ENCODE results near the gene FAM76A. TPM values are rescaled to one million over a fixed set of nuclear protein-coding genes. Genes with fewer than 3 reads are reported as not detected.
"Not testable (repeated sequence)": the region's sequence is repeated elsewhere in the genome, so short reads cannot be mapped to it uniquely, and the experiment has no call there.

The FAM76A gene
- total RNA-seq, 1 donor from 2014 or later, result 18.0 TPM

DNA sequence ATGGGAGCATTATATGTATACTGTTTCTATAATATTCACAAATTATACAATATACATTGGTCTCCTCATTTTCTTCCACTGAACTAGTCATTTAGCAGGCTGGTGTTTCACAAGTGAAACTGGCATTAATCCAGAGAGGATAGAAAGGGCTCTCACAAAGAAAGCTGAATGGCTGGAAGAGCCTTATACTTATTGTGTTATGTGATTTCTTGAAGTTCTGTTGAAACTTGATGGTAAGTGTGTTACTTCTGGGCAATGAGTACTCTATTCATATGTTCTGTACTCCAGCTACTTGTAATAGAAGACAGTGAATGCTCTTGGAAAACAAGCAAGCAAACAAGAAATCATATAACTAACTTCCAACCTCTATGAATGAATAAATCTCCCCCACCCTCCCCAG lies 62.1 kb downstream of the FAM76A start:
- no peaks in the 10 kb centered on the region for H3K9me3 ChIP-seq
- H3K36me3 ChIP-seq, result peaks cover 29% of the 10 kb centered on the region
- H3K27ac ChIP-seq, result peak overlapping the region; percentile 79
- DNase-seq, result no peak
- intact Hi-C loops (cut with DNase I), result no loop called here
- H3K4me3 ChIP-seq, result no peak overlapping the region
- H3K4me1 ChIP-seq, result peaks cover 87% of the 10 kb centered on the region
- peak; percentile 9 to 46 for ATAC-seq
- TF ChIP-seq, protein P1, sequence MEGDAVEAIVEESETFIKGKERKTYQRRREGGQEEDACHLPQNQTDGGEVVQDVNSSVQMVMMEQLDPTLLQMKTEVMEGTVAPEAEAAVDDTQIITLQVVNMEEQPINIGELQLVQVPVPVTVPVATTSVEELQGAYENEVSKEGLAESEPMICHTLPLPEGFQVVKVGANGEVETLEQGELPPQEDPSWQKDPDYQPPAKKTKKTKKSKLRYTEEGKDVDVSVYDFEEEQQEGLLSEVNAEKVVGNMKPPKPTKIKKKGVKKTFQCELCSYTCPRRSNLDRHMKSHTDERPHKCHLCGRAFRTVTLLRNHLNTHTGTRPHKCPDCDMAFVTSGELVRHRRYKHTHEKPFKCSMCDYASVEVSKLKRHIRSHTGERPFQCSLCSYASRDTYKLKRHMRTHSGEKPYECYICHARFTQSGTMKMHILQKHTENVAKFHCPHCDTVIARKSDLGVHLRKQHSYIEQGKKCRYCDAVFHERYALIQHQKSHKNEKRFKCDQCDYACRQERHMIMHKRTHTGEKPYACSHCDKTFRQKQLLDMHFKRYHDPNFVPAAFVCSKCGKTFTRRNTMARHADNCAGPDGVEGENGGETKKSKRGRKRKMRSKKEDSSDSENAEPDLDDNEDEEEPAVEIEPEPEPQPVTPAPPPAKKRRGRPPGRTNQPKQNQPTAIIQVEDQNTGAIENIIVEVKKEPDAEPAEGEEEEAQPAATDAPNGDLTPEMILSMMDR (IDR thresholded peaks at IDR 0.05), result no peak
- H3K27me3 ChIP-seq (ENCODE audit: low read depth), result no peaks in the 10 kb centered on the region

DNA sequence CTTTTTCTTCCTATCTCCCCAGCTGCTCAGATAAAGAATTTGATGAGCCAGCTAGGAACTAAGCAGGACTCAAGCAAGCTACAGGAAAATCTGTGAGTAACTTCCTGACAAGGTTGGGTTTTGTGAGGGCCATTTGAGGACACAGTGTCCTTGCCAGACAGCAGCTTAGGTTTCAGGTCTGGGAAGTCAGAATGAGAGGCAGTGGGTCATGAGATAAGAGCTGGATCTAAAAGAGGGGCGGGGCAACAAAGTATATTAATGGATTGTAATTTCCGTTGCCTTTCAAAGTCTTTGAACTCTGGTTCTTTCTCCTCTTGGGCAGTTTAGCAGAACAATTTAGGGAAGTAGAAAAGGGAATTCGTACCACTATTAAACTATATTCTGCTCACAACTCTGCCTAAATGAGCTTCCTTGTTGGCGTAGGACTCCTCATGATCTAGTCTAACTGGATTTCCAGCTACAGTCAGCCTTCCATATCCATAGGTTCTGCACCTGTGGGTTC lies 63.8 kb downstream of the FAM76A start:
- ATAC-seq, result peak; percentile 53 to 70
- peak overlapping the region; percentile 79 for H3K27ac ChIP-seq
- H3K4me3 ChIP-seq, result no peak overlapping the region
- H3K4me1 ChIP-seq, result peaks cover 71% of the 10 kb centered on the region
- H3K27me3 ChIP-seq (ENCODE audit: low read depth), result no peaks in the 10 kb centered on the region
- TF ChIP-seq, protein P1 (IDR thresholded peaks at IDR 0.05), result no peak
- intact Hi-C loops (cut with DNase I), result no loop called here
- DNase-seq, result no peak
- peaks cover 46% of the 10 kb centered on the region for H3K36me3 ChIP-seq
- no peaks in the 10 kb centered on the region for H3K9me3 ChIP-seq

DNA sequence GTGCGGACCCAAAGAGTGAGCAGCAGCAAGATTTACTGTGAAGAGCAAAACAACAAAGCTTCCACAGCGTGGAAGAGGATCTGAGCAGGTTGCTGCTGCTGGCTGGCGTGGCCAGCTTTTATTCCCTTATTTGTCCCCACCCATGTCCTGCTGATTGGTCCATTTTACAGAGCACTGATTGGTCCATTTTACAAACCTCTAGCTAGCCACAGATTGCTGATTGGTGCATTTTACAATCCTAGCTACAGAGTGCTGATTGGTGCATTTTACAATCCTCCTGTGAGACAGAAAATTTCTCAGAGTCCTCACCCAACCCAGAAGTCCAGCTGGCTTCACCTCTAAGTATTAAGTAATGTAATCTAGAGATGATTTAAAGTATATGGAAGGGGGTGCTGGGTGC lies 64.5 kb downstream of the FAM76A start:
- peak overlapping the region; percentile 20 for H3K27ac ChIP-seq
- intact Hi-C loops (cut with DNase I), result not testable (repeated sequence)

DNA sequence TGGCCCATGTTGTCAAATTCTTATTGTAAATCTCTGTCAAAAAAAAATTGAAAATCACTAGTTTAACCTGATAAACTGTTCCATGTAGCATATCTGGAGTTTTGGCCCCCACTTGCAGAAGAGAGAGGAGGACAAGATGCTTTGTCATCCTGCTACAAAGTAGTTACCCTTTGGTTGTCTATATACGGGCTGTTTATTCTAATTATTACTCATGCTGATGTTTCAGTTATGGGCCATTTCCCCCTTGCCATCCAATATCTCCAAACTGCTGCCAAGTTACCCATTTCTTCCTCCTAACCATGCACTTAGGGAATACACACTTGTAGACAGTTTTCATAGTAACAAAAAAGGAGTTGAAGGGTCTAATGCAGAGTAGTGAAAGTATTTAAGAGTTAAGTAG lies 69.8 kb downstream of the FAM76A start:
- Histone ChIP-seq H3K4me1 (peaks cover 11% of the 10 kb centered on the region), H3K4me3 (no peak overlapping the region), H3K27me3 (ENCODE audit: low read depth) (no peaks in the 10 kb centered on the region), H3K9me3 (no peaks in the 10 kb centered on the region), H3K27ac (no peak overlapping the region), H3K36me3 (peaks cover 92% of the 10 kb centered on the region)
- TF ChIP-seq, protein P1 (IDR thresholded peaks at IDR 0.05), result no peak
- ATAC-seq (no peak), DNase-seq (no peak)
- intact Hi-C loops (cut with DNase I), result no loop called here

More for the DNA sequence above, 64.5 kb downstream of the FAM76A start:
- H3K27me3 ChIP-seq (ENCODE audit: low read depth); ATAC-seq; H3K4me3 ChIP-seq; DNase-seq; H3K9me3 ChIP-seq: not testable (repeated sequence)
- Histone ChIP-seq H3K4me1 (peaks cover 65% of the 10 kb centered on the region), H3K36me3 (peaks cover 53% of the 10 kb centered on the region)

DNA sequence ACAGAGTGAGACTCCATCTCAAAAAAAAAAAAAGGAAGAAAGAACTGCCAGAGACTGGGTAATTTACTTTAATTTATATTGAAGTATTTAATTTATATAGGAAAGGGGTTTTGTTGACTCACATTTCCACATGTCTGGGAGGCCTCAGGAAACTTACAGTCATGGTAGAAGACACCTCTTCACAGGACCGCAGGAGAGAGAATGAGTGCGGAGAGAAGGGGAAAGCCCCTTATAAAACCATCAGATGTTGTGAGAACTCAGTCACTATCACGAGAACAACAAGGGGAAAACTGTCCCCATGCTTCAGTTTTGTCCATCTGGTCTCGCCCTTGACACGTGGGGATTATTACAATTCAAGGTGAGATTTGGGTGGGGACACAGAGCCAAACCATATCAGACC lies 79.0 kb downstream of the FAM76A start:
- DNase-seq, result no peak
- H3K9me3 ChIP-seq, result no peaks in the 10 kb centered on the region
- TF ChIP-seq, protein P1 (IDR thresholded peaks at IDR 0.05), result no peak
- intact Hi-C loops (cut with DNase I), result no loop called here
- H3K4me1 ChIP-seq, result no peaks in the 10 kb centered on the region
- ATAC-seq, result no peak
- H3K36me3 ChIP-seq, result peaks cover 85% of the 10 kb centered on the region
- H3K27me3 ChIP-seq (ENCODE audit: low read depth), result no peaks in the 10 kb centered on the region
- no peak overlapping the region for H3K4me3 ChIP-seq
- H3K27ac ChIP-seq, result no peak overlapping the region

DNA sequence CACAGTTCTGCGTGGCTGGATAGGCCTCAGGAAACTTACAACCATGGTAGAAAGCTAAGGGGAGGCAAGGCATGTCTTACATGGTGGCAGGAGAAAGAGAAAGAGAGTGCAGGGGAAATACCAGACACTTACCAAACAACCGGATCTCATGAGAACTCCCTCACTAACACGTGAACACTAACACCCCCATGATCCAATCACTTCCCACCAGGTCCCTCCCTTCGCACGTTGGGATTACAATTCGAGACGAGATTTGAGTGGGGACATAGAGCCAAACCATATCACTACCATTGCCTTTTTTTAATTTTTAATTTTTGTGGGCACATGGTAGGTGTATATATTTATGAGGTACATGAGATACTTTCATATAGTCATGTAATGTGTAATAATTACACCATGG lies 81.0 kb downstream of the FAM76A start:
- DNase-seq (no peak), ATAC-seq (no peak)
- H3K27ac ChIP-seq, result no peak overlapping the region
- intact Hi-C loops (cut with DNase I), result no loop called here
- H3K4me1 ChIP-seq, result no peaks in the 10 kb centered on the region
- H3K27me3 ChIP-seq (ENCODE audit: low read depth), result no peaks in the 10 kb centered on the region
- no peaks in the 10 kb centered on the region for H3K9me3 ChIP-seq
- no peak overlapping the region for H3K4me3 ChIP-seq
- peaks cover 71% of the 10 kb centered on the region for H3K36me3 ChIP-seq
- TF ChIP-seq, protein P1 (IDR thresholded peaks at IDR 0.05), result no peak
